ENCODE data around the gene ACSL5.

Gene ACSL5

DNA sequence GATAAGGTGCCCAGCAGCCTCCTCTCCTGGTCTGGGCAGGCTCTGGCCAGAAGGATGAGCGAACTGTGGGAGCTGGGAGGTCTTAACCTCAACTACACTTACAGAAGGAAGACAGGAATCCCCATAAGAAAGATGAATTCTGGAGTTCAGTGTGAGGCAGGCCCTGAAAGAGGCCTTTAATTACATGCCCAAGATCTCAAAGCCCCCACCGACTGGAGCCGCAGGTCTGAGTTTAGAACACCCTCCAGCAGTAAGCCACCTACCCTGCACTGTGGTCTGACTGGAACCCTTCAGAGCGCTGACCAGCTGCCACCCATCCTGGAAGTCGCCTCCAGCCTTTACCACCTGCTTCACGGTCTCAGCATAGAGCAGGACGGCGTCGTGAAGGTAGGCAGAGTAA lies 28.2 kb upstream of the ACSL5 start:
- TF ChIP-seq, protein P1, sequence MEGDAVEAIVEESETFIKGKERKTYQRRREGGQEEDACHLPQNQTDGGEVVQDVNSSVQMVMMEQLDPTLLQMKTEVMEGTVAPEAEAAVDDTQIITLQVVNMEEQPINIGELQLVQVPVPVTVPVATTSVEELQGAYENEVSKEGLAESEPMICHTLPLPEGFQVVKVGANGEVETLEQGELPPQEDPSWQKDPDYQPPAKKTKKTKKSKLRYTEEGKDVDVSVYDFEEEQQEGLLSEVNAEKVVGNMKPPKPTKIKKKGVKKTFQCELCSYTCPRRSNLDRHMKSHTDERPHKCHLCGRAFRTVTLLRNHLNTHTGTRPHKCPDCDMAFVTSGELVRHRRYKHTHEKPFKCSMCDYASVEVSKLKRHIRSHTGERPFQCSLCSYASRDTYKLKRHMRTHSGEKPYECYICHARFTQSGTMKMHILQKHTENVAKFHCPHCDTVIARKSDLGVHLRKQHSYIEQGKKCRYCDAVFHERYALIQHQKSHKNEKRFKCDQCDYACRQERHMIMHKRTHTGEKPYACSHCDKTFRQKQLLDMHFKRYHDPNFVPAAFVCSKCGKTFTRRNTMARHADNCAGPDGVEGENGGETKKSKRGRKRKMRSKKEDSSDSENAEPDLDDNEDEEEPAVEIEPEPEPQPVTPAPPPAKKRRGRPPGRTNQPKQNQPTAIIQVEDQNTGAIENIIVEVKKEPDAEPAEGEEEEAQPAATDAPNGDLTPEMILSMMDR (IDR thresholded peaks at IDR 0.05; ENCODE audit: insufficient read depth, low read length, poor library complexity, severe bottlenecking): no peak

DNA sequence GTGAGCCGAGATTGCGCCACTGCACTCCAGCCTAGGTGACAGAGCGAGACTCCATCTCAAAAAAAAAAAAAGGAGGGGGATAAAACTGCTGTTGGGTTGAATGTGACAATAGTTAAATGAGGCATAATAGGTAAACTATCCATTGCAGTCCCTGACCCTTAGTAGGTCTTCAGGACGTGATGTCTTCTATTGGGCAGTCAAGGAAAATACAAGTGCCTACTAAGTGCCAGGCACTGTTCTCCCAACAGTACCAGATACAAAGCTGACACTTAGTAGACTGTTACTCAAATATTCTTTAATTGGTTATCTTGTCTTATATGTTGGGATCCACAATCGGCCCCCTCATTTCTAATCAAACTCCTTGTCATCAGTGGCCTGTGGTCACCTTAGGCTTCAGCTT lies 27.1 kb upstream of the ACSL5 start:
- H3K36me3 ChIP-seq (ENCODE audit: control insufficient read depth, insufficient read depth, low read length): no peaks in the 10 kb centered on the region
- DNase-seq (ENCODE audit: extremely low read depth, insufficient read length): no peak
- TF ChIP-seq, protein P1 (IDR thresholded peaks at IDR 0.05; ENCODE audit: insufficient read depth, low read length, poor library complexity, severe bottlenecking): no peak
- no peaks in the 10 kb centered on the region for H3K27me3 ChIP-seq (replicated peaks; ENCODE audit: control insufficient read depth, insufficient read depth, low read length)
- no peak overlapping the region for H3K4me3 ChIP-seq (replicated peaks; ENCODE audit: low read depth, low read length)

More for the DNA sequence above, 28.2 kb upstream of the ACSL5 start:
- H3K36me3 ChIP-seq (ENCODE audit: control insufficient read depth, insufficient read depth, low read length): no peaks in the 10 kb centered on the region
- no peaks in the 10 kb centered on the region for H3K27me3 ChIP-seq (replicated peaks; ENCODE audit: control insufficient read depth, insufficient read depth, low read length)
- H3K4me3 ChIP-seq (replicated peaks; ENCODE audit: low read depth, low read length): no peak overlapping the region
- no peak for DNase-seq (ENCODE audit: extremely low read depth, insufficient read length)

DNA sequence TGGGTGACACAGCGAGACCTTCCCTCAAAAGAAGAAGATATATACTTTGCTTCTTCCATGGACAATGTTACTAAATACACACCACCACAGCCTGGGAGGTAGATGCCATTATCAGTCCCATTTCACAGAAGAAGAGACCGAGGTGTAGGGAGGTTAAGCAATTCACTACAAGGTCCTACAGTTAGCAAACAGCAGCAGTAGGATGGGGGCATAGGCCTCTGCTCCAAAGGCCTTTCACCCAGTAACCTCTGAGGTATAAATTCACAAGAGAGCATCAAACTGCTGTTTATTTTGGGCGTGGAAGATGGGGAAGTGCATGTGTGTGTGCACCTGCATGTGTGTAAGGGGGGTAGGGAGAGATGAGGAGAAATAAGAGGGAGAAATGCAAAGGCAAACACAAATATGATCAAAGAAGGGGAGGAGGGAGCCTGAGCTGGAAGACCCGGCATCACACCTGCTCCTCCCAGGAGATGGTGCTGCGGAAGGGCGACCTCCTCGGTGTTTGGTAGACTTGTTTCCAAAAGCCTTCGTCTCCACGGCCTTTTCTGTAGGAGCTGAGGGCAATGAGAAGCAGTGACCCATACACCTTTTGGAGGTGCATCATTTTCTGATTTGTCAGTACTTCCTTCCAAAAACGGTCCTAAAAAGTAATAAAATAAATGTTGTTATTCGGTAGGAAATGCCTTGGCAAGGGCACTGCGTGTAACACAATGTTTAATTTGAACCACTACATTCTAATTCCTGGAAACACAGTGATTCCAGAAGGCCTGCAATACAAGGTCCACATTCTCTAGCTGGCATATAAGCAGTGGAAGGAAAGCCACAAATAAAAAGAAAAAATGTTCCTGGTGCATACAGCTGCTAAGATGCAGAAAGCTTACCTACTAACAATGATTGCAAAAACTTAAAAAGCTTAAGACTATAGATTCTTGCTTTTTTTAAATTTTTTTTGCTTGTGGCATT lies 25.9 kb upstream of the ACSL5 start:
- TF ChIP-seq, protein P1 (IDR thresholded peaks at IDR 0.05; ENCODE audit: insufficient read depth, low read length, poor library complexity, severe bottlenecking): no peak
- Histone ChIP-seq H3K4me3 (replicated peaks; ENCODE audit: low read depth, low read length) (no peak overlapping the region), H3K27me3 (replicated peaks; ENCODE audit: control insufficient read depth, insufficient read depth, low read length) (no peaks in the 10 kb centered on the region), H3K36me3 (ENCODE audit: control insufficient read depth, insufficient read depth, low read length) (no peaks in the 10 kb centered on the region)
- no peak for DNase-seq (ENCODE audit: extremely low read depth, insufficient read length)

DNA sequence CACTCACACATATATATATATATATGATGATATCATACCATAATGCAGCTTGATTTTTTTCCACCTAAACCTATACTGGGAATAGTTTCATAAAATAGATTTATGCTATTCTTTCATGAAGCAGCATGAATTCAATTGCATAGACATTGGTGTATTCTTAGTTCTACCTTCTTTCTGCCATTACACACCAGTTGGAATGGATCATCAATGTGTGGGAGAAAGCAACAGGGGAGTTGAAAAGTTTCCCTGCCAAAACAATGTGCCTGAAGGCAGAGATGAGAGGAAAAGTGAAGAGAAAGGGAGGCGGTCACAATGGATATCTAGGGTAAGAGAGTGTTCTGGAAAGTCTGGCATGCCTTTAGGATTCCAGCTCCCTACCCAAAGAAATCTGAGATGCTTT lies 25.2 kb upstream of the ACSL5 start:
- H3K27me3 ChIP-seq (replicated peaks; ENCODE audit: control insufficient read depth, insufficient read depth, low read length): no peaks in the 10 kb centered on the region
- TF ChIP-seq, protein P1 (IDR thresholded peaks at IDR 0.05; ENCODE audit: insufficient read depth, low read length, poor library complexity, severe bottlenecking): no peak
- DNase-seq (ENCODE audit: extremely low read depth, insufficient read length): no peak
- no peaks in the 10 kb centered on the region for H3K36me3 ChIP-seq (ENCODE audit: control insufficient read depth, insufficient read depth, low read length)
- H3K4me3 ChIP-seq (replicated peaks; ENCODE audit: low read depth, low read length): no peak overlapping the region

- H3K4me3 ChIP-seq (replicated peaks; ENCODE audit: low read depth, low read length): no peak overlapping the region
These were observed 24.3 kb upstream of the ACSL5 start for GRCh38 chr10:112349521-112350085.

More at GRCh38 chr10:112349521-112350085, 24.3 kb upstream of the ACSL5 start:
- Histone ChIP-seq H3K36me3 (ENCODE audit: control insufficient read depth, insufficient read depth, low read length) (no peaks in the 10 kb centered on the region), H3K27me3 (replicated peaks; ENCODE audit: control insufficient read depth, insufficient read depth, low read length) (no peaks in the 10 kb centered on the region)
- no peak for DNase-seq (ENCODE audit: extremely low read depth, insufficient read length)
- TF ChIP-seq, protein P1 (IDR thresholded peaks at IDR 0.05; ENCODE audit: insufficient read depth, low read length, poor library complexity, severe bottlenecking): no peak
